ENCODE data around the gene ADAMTS13. TPM values are rescaled to one million over a fixed set of nuclear protein-coding genes. Genes with fewer than 3 reads are reported as not detected.
A peak's percentile ranks its signal among the peaks of the same experiment; 100 is the strongest.

Gene ADAMTS13
- total RNA-seq, 1 donor from 2014 or later: 2.0 TPM

DNA sequence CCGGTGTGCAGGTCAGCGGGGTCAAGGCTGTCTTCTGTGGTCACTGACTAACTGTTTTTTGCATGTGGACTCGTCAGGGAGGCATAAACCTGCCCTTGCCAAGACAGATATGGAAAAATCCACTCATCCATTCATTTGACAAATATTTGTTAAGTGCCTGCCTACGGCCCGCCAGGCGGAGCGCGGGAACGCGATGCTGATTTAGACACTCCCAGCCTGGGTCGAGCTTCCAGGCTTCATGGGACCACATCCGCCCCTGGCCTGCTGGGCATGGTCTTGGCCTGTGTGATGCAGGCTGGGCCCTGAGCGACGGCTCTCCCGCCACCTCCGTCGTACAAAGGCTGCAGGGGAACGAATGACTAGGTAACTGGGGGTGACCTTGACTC lies 84.5 kb downstream of the ADAMTS13 start:
- peak; percentile 38 for DNase-seq (ENCODE audit: low read depth)
- H3K27me3 ChIP-seq (ENCODE audit: control insufficient read depth, insufficient read depth, low read length): peaks cover 26% of the 10 kb centered on the region
- no peak overlapping the region for H3K4me3 ChIP-seq (ENCODE audit: low read depth, low read length)
- TF ChIP-seq, protein P1, sequence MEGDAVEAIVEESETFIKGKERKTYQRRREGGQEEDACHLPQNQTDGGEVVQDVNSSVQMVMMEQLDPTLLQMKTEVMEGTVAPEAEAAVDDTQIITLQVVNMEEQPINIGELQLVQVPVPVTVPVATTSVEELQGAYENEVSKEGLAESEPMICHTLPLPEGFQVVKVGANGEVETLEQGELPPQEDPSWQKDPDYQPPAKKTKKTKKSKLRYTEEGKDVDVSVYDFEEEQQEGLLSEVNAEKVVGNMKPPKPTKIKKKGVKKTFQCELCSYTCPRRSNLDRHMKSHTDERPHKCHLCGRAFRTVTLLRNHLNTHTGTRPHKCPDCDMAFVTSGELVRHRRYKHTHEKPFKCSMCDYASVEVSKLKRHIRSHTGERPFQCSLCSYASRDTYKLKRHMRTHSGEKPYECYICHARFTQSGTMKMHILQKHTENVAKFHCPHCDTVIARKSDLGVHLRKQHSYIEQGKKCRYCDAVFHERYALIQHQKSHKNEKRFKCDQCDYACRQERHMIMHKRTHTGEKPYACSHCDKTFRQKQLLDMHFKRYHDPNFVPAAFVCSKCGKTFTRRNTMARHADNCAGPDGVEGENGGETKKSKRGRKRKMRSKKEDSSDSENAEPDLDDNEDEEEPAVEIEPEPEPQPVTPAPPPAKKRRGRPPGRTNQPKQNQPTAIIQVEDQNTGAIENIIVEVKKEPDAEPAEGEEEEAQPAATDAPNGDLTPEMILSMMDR (IDR thresholded peaks at IDR 0.05; ENCODE audit: insufficient read depth, low read length, poor library complexity, severe bottlenecking): no peak
- H3K36me3 ChIP-seq (ENCODE audit: control insufficient read depth, insufficient read depth, low read length): no peaks in the 10 kb centered on the region

DNA sequence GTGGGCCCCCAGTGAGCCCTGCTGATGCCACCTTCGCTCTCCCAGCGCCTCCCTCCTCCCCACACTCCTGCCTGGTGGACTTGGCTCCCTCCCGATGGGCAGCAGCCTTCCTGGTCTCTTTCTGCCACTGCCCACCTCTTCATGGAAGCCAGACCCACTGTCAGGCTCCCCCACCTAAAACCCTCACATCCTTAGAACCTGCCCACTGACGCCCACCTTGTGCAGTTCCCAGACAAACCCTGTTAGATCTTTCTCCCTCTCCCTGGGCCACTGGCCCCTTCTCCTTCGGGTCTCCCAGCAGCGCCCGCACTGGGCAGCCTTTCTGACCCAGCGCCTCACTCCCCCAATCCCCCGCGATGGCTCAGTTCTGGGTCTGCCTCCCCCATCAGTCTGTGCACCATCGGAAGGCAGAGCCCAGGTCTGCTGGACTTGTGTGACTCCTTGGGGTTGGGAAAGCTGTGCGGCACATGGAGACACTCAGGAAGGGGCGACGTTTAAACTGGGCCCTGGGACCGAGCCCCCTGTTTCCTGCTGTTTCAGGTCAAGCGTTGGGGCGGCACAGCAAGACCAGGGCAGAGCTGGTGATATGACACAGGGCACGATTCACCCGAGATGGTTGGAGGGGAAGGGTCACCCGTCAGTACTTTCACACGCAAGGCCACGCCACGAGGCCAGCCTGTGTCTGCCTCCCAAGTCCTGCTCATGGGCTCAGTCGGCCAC lies 85.2 kb downstream of the ADAMTS13 start:
- no peaks in the 10 kb centered on the region for H3K36me3 ChIP-seq (ENCODE audit: control insufficient read depth, insufficient read depth, low read length)
- TF ChIP-seq, protein P1 (IDR thresholded peaks at IDR 0.05; ENCODE audit: insufficient read depth, low read length, poor library complexity, severe bottlenecking): no peak
- no peak for DNase-seq (ENCODE audit: low read depth)
- no peak overlapping the region for H3K4me3 ChIP-seq (ENCODE audit: low read depth, low read length)
- H3K27me3 ChIP-seq (ENCODE audit: control insufficient read depth, insufficient read depth, low read length): peaks cover 26% of the 10 kb centered on the region

DNA sequence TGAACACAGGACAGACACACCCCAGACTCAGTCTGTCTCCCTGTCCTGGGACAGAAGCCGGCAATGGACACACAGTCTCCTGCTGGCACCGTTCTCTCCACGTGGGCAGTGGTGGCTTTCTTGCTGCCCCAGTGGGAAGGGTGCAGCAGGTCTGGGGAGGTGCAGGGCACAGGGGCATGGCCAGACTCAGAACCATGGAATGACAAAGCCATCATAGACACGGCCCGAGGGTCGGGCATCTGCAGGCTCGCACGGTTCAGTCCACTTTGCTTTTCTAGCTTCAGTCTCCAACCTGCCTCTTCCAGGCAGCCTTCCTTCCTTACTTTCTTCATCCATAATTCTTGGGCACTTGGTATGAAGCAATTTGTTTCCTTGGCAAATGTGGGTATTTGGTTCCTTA lies 85.9 kb downstream of the ADAMTS13 start:
- H3K27me3 ChIP-seq (ENCODE audit: control insufficient read depth, insufficient read depth, low read length): peaks cover 29% of the 10 kb centered on the region
- DNase-seq (ENCODE audit: low read depth): no peak
- H3K36me3 ChIP-seq (ENCODE audit: control insufficient read depth, insufficient read depth, low read length): no peaks in the 10 kb centered on the region
- no peak overlapping the region for H3K4me3 ChIP-seq (ENCODE audit: low read depth, low read length)
- TF ChIP-seq, protein P1 (IDR thresholded peaks at IDR 0.05; ENCODE audit: insufficient read depth, low read length, poor library complexity, severe bottlenecking): no peak

Other genes with a start within 250 kb of the ADAMTS13 start
- gene OBP2B, start 213.1 kb upstream of the ADAMTS13 start, total RNA-seq: not detected in 2 replicates
- gene ABO, start 147.2 kb upstream of the ADAMTS13 start, total RNA-seq: 1.8 TPM in 2 replicates
- gene SURF6, start 86.2 kb upstream of the ADAMTS13 start, total RNA-seq: 17.4 and 30.8 TPM in 2 replicates
- gene MED22, start 74.2 kb upstream of the ADAMTS13 start, total RNA-seq: 42.0 and 51.8 TPM in 2 replicates
- 2,183 and 2,339 TPM in 2 replicates for gene RPL7A, start 74.1 kb upstream of the ADAMTS13 start, total RNA-seq
- gene SURF1, start 65.9 kb upstream of the ADAMTS13 start, total RNA-seq: 39.2 and 56.4 TPM in 2 replicates
- gene SURF2, start 65.8 kb upstream of the ADAMTS13 start, total RNA-seq: 38.7 and 51.5 TPM in 2 replicates
- 188 and 198 TPM in 2 replicates for gene SURF4, start 46.3 kb upstream of the ADAMTS13 start, total RNA-seq
- gene STKLD1, start 46.0 kb upstream of the ADAMTS13 start, total RNA-seq: 0.27 TPM in 1 of 2 replicates, not detected in the other
- 21.9 and 23.1 TPM in 2 replicates for gene REXO4, start 4.4 kb upstream of the ADAMTS13 start, total RNA-seq
- gene CACFD1, start 37.6 kb downstream of the ADAMTS13 start, total RNA-seq: 24.4 and 24.6 TPM in 2 replicates
- gene SLC2A6, start 56.7 kb downstream of the ADAMTS13 start, total RNA-seq: 51.8 and 60.9 TPM in 2 replicates
- gene MYMK, start 102.6 kb downstream of the ADAMTS13 start, total RNA-seq: not detected in 2 replicates
- gene ADAMTSL2, start 112.3 kb downstream of the ADAMTS13 start, total RNA-seq: 0.54 and 1.2 TPM in 2 replicates
- gene FAM163B, start 187.0 kb downstream of the ADAMTS13 start, total RNA-seq: not detected in 2 replicates
- not detected in 2 replicates for gene DBH, start 214.0 kb downstream of the ADAMTS13 start, total RNA-seq